SK-N-DZ (cell line): ENCODE measurements around the gene PPP1R14C.

Source experiments
- DNase-seq: peaks from one replicate; pipeline ENCODE4 v3.0.0-alpha.2; 2015; ENCODE audit warnings: low spot score

Gene PPP1R14C

GRCh38 chr6:150194195-150194594, 51.4 kb downstream of the PPP1R14C start:
- DNase-seq: no peak

- DNase-seq: no peak
Observed at GRCh38 chr6:150195996-150196417, 53.2 kb downstream of the PPP1R14C start.

- no peak for DNase-seq
Observed at GRCh38 chr6:150196942-150197745, 54.3 kb downstream of the PPP1R14C start.

- no peak for DNase-seq
Observed at GRCh38 chr6:150198532-150198931, 55.7 kb downstream of the PPP1R14C start.

- DNase-seq: no peak
Observed at GRCh38 chr6:150199241-150199640, 56.4 kb downstream of the PPP1R14C start.

GRCh38 chr6:150200428-150201100, 57.7 kb downstream of the PPP1R14C start:
- DNase-seq: no peak

GRCh38 chr6:150201285-150201684, 58.4 kb downstream of the PPP1R14C start:
- DNase-seq: no peak

- no peak for DNase-seq
Observed at GRCh38 chr6:150201772-150202329, 59.0 kb downstream of the PPP1R14C start.

- DNase-seq: no peak
Observed at GRCh38 chr6:150202404-150202803, 59.6 kb downstream of the PPP1R14C start.

- DNase-seq: no peak
Observed at GRCh38 chr6:150202934-150203333, 60.1 kb downstream of the PPP1R14C start.

GRCh38 chr6:150203378-150203777, 60.5 kb downstream of the PPP1R14C start:
- DNase-seq: no peak

- DNase-seq: no peak
Observed at GRCh38 chr6:150203871-150204545, 61.2 kb downstream of the PPP1R14C start.

- no peak for DNase-seq
Observed at GRCh38 chr6:150204705-150205472, 62.0 kb downstream of the PPP1R14C start.

GRCh38 chr6:150207931-150208570, 65.2 kb downstream of the PPP1R14C start:
- DNase-seq: no peak

GRCh38 chr6:150208611-150209352, 65.9 kb downstream of the PPP1R14C start:
- no peak for DNase-seq

GRCh38 chr6:150209415-150209814, 66.6 kb downstream of the PPP1R14C start:
- DNase-seq: no peak

GRCh38 chr6:150211700-150212511, 69.1 kb downstream of the PPP1R14C start:
- DNase-seq: no peak

- DNase-seq: no peak
Observed at GRCh38 chr6:150212778-150213177, 69.9 kb downstream of the PPP1R14C start.

GRCh38 chr6:150213301-150213700, 70.5 kb downstream of the PPP1R14C start:
- DNase-seq: no peak
